MM.1S (cell line): ENCODE data around the gene MTG1.

Experiments used
- EZH2 ChIP-seq: fragments of 300-600 bp; sonication (generic); optimal IDR thresholded peaks from 2 replicates; pipeline ENCODE3; 2017; ENCODE audit warnings: low read depth, mild to moderate bottlenecking, antibody characterized with exemption, low read length, mixed read lengths
- TF ChIP-seq, protein P1 (sequence below): fragments of 300-600 bp; sonication (generic); IDR thresholded peaks from 2 replicates; pipeline ENCODE4 v1.5.1; 2016; ENCODE audit warnings: antibody characterized with exemption, low read length, mixed read lengths

DNA sequence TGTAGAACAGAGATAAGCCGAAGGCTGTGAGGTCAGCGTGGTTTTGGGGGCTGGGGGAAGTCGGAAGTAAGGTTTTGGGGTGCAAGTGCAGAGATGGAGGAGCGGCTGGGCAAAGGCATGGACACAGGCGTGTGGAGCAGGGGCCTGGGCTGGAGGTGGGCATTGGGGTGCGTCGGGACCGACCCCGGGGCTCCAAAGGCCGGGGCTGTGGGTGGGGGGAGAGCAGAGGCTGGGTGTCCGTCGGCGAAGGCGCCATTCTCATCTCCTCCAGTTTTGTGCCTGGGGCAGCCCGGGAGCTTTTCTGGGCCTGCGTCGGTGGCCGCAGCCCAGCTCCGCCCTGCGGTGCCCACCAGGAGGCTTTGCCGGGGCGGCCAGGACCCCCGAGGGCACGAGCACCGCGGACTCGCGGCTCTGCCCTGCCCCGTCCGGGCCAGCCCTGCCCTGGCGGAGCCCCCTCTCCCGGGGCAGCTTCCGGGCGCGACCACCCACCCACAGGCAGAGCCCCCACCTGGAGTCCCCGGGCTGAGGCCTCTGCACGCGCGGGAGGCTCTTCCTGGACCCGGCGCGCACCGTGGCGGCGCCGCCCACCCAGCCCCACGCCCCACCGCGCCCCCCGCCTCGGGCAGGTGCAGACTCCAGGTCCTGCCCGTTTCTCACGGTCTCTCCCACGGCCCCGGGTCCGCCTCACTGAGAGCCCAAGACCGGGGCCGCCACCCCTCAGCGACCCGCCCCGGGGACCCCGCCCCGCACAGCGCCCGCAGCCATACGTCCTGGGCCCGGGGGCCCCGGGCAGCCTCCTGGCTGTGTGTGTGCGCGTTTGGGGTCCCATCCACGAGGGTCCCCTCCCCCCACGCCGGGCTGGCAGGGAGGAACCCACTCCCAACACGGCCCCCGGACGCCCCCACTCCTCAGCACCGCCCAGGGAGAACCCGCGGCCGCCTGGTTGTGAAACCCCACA, 52.1 kb downstream of the MTG1 start:
- TF ChIP-seq, protein P1, sequence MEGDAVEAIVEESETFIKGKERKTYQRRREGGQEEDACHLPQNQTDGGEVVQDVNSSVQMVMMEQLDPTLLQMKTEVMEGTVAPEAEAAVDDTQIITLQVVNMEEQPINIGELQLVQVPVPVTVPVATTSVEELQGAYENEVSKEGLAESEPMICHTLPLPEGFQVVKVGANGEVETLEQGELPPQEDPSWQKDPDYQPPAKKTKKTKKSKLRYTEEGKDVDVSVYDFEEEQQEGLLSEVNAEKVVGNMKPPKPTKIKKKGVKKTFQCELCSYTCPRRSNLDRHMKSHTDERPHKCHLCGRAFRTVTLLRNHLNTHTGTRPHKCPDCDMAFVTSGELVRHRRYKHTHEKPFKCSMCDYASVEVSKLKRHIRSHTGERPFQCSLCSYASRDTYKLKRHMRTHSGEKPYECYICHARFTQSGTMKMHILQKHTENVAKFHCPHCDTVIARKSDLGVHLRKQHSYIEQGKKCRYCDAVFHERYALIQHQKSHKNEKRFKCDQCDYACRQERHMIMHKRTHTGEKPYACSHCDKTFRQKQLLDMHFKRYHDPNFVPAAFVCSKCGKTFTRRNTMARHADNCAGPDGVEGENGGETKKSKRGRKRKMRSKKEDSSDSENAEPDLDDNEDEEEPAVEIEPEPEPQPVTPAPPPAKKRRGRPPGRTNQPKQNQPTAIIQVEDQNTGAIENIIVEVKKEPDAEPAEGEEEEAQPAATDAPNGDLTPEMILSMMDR: no peak
- no peak for TF ChIP-seq EZH2
